ENCODE measurements around the gene STK4.

The STK4 gene

GRCh38 chr20:45114465-45115385, 148.4 kb downstream of the STK4 start, which contains the start of gene WFDC5:
TSS of gene WFDC5 (minus strand) at chr20:45115174. CDS start at chr20:45115083, 91 bp downstream.
- H3K27me3 ChIP-seq (ENCODE audit: control insufficient read depth, insufficient read depth, low read length) = no peaks in the 10 kb centered on the region
- no peak within 1 kb of the TSS for H3K4me3 ChIP-seq (ENCODE audit: low read depth, low read length)
- H3K9ac ChIP-seq (ENCODE audit: low read depth, low read length) = no peak within 1 kb of the TSS
- H3K27ac ChIP-seq (ENCODE audit: low read depth, low read length) = no peak within 1 kb of the TSS
- no peaks in the 10 kb centered on the region for H3K4me1 ChIP-seq (ENCODE audit: control insufficient read depth, insufficient read depth, low read length)
- H3K9me3 ChIP-seq (ENCODE audit: control insufficient read depth, insufficient read depth, low read length) = no peaks in the 10 kb centered on the region
- no peaks in the 10 kb centered on the region for H3K36me3 ChIP-seq (ENCODE audit: control insufficient read depth, insufficient read depth, low read length)

- no peak overlapping the region for H3K9ac ChIP-seq (ENCODE audit: low read depth, low read length)
- H3K27me3 ChIP-seq (ENCODE audit: control insufficient read depth, insufficient read depth, low read length) = no peaks in the 10 kb centered on the region
- no peaks in the 10 kb centered on the region for H3K4me1 ChIP-seq (ENCODE audit: control insufficient read depth, insufficient read depth, low read length)
- H3K36me3 ChIP-seq (ENCODE audit: control insufficient read depth, insufficient read depth, low read length) = no peaks in the 10 kb centered on the region
- no peak overlapping the region for H3K27ac ChIP-seq (ENCODE audit: low read depth, low read length)
- no peaks in the 10 kb centered on the region for H3K9me3 ChIP-seq (ENCODE audit: control insufficient read depth, insufficient read depth, low read length)
- H3K4me3 ChIP-seq (ENCODE audit: low read depth, low read length) = no peak overlapping the region
Measured at GRCh38 chr20:45115386-45115774, 149.1 kb downstream of the STK4 start.

- Histone ChIP-seq H3K4me1 (ENCODE audit: control insufficient read depth, insufficient read depth, low read length) (no peaks in the 10 kb centered on the region), H3K27ac (ENCODE audit: low read depth, low read length) (no peak overlapping the region), H3K36me3 (ENCODE audit: control insufficient read depth, insufficient read depth, low read length) (no peaks in the 10 kb centered on the region), H3K4me3 (ENCODE audit: low read depth, low read length) (no peak overlapping the region), H3K27me3 (ENCODE audit: control insufficient read depth, insufficient read depth, low read length) (no peaks in the 10 kb centered on the region), H3K9ac (ENCODE audit: low read depth, low read length) (no peak overlapping the region), H3K9me3 (ENCODE audit: control insufficient read depth, insufficient read depth, low read length) (no peaks in the 10 kb centered on the region)
Measured at GRCh38 chr20:45115829-45116228, 149.5 kb downstream of the STK4 start.

GRCh38 chr20:45117581-45117980, 151.3 kb downstream of the STK4 start:
- no peak overlapping the region for H3K9ac ChIP-seq (ENCODE audit: low read depth, low read length)
- no peak overlapping the region for H3K4me3 ChIP-seq (ENCODE audit: low read depth, low read length)
- no peaks in the 10 kb centered on the region for H3K4me1 ChIP-seq (ENCODE audit: control insufficient read depth, insufficient read depth, low read length)
- H3K9me3 ChIP-seq (ENCODE audit: control insufficient read depth, insufficient read depth, low read length) = no peaks in the 10 kb centered on the region
- H3K27me3 ChIP-seq (ENCODE audit: control insufficient read depth, insufficient read depth, low read length) = 0 out of 2 replicates have a peak, but pooled peaks cover 2% of the 10 kb centered on the region
- no peak overlapping the region for H3K27ac ChIP-seq (ENCODE audit: low read depth, low read length)
- H3K36me3 ChIP-seq (ENCODE audit: control insufficient read depth, insufficient read depth, low read length) = no peaks in the 10 kb centered on the region

- H3K27me3 ChIP-seq (ENCODE audit: control insufficient read depth, insufficient read depth, low read length) = 0 out of 2 replicates have a peak, but pooled peaks cover 4% of the 10 kb centered on the region
- no peak overlapping the region for H3K9ac ChIP-seq (ENCODE audit: low read depth, low read length)
- no peaks in the 10 kb centered on the region for H3K4me1 ChIP-seq (ENCODE audit: control insufficient read depth, insufficient read depth, low read length)
- no peak overlapping the region for H3K27ac ChIP-seq (ENCODE audit: low read depth, low read length)
- H3K36me3 ChIP-seq (ENCODE audit: control insufficient read depth, insufficient read depth, low read length) = no peaks in the 10 kb centered on the region
- no peaks in the 10 kb centered on the region for H3K9me3 ChIP-seq (ENCODE audit: control insufficient read depth, insufficient read depth, low read length)
- H3K4me3 ChIP-seq (ENCODE audit: low read depth, low read length) = no peak overlapping the region
Measured at GRCh38 chr20:45118028-45118427, 151.7 kb downstream of the STK4 start.

DNA sequence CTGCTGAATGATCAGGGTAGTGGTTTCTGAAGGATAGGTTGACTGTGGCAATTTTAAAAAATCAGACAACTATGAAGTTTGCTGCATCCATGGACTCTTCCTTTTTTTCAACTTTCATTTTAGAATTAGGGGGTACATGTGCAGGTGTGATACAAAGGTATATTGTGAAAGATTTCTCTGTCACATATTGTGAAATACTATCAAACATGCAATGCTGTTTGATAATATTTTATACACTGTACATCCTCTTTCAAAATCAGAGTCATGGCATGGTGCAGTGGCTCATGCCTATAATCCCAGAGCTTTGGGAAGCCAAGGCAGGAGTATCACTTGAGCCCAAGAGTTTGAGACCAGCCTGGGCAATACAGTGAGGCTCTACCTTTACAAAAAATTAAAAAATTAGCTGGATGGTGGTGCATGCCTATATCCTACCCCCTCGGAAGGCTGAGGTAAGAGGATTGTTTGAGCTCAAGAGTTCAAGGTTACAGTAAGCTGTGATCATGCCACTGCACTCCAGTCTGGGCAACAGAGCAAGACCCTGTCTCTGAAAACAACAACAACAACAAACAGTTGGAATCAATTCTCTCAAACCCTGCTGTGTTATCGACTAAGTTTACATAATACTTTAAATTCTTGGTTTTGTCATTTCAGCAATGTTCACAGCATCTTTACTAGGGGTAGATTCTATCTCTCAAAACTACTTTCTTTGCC, 153.4 kb downstream of the STK4 start:
- 0 out of 2 replicates have a peak, but pooled peaks cover 4% of the 10 kb centered on the region for H3K27me3 ChIP-seq (ENCODE audit: control insufficient read depth, insufficient read depth, low read length)
- H3K36me3 ChIP-seq (ENCODE audit: control insufficient read depth, insufficient read depth, low read length) = no peaks in the 10 kb centered on the region

DNA sequence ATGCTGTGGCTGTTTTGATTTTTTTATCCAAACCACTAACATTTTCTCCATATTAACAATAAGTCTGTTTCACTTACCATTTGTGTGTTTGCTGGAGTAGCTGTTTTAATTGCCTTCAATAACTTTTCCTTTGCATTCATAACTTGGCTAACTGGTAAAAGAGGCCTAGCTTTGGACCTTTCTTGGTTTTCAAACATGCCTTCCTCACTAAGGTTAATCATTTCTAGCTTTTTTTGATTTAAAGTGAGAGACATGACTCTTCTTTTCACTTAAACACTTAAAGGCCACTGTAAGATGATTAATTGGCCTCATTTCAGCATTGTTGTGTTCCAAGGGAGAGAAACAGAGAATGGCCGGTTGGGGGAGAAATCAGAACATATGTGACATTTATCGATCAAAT, 155.1 kb downstream of the STK4 start:
- Histone ChIP-seq H3K9me3 (ENCODE audit: control insufficient read depth, insufficient read depth, low read length) (no peaks in the 10 kb centered on the region), H3K27me3 (ENCODE audit: control insufficient read depth, insufficient read depth, low read length) (peaks cover 4% of the 10 kb centered on the region; the same call in 1 of the 2 replicates), H3K36me3 (ENCODE audit: control insufficient read depth, insufficient read depth, low read length) (no peaks in the 10 kb centered on the region), H3K4me3 (ENCODE audit: low read depth, low read length) (no peak overlapping the region), H3K4me1 (ENCODE audit: control insufficient read depth, insufficient read depth, low read length) (no peaks in the 10 kb centered on the region), H3K9ac (ENCODE audit: low read depth, low read length) (no peak overlapping the region), H3K27ac (ENCODE audit: low read depth, low read length) (no peak overlapping the region)

More for the DNA sequence above, 153.4 kb downstream of the STK4 start:
- Histone ChIP-seq H3K9me3 (ENCODE audit: control insufficient read depth, insufficient read depth, low read length) (no peaks in the 10 kb centered on the region), H3K4me1 (ENCODE audit: control insufficient read depth, insufficient read depth, low read length) (no peaks in the 10 kb centered on the region), H3K9ac (ENCODE audit: low read depth, low read length) (no peak overlapping the region), H3K4me3 (ENCODE audit: low read depth, low read length) (no peak overlapping the region), H3K27ac (ENCODE audit: low read depth, low read length) (no peak overlapping the region)

DNA sequence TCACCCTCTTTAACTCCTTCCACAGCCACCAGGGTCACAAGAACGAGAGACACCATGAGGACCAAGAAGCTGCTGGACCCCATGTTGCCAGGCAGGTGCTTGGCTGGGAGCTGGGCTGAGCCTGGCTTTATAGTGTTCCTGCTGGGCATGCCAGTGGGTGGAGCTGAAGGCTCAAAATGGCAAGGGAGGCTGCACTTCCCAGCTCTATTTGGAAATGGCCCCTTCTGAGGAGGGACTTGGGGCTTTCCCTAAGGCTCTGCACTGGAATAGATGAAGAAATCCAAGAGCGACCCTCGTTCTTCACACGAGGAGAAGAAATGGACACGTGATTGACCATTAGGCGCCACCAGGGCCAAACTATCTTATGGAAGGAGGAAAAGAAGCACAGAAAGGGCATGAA, 158.1 kb downstream of the STK4 start, which contains the start of gene WFDC12:
Gene WFDC12 (minus strand): TSS at position 101 of the 400 bp plus-strand sequence. CDS start 18 bp downstream, at position 83.
- H3K4me1 ChIP-seq (ENCODE audit: control insufficient read depth, insufficient read depth, low read length) = no peaks in the 10 kb centered on the region
- peaks cover 4% of the 10 kb centered on the region; the same call in 1 of the 2 replicates for H3K27me3 ChIP-seq (ENCODE audit: control insufficient read depth, insufficient read depth, low read length)
- H3K9me3 ChIP-seq (ENCODE audit: control insufficient read depth, insufficient read depth, low read length) = no peaks in the 10 kb centered on the region
- no peak within 1 kb of the TSS for H3K9ac ChIP-seq (ENCODE audit: low read depth, low read length)
- H3K27ac ChIP-seq (ENCODE audit: low read depth, low read length) = no peak within 1 kb of the TSS
- no peak within 1 kb of the TSS for H3K4me3 ChIP-seq (ENCODE audit: low read depth, low read length)
- no peaks in the 10 kb centered on the region for H3K36me3 ChIP-seq (ENCODE audit: control insufficient read depth, insufficient read depth, low read length)

GRCh38 chr20:45128099-45128498, 161.8 kb downstream of the STK4 start:
- H3K27me3 ChIP-seq (ENCODE audit: control insufficient read depth, insufficient read depth, low read length) = no peaks in the 10 kb centered on the region; the same call in 1 of the 2 replicates
- H3K9ac ChIP-seq (ENCODE audit: low read depth, low read length) = no peak overlapping the region
- no peaks in the 10 kb centered on the region for H3K4me1 ChIP-seq (ENCODE audit: control insufficient read depth, insufficient read depth, low read length)
- no peak overlapping the region for H3K4me3 ChIP-seq (ENCODE audit: low read depth, low read length)
- no peaks in the 10 kb centered on the region for H3K36me3 ChIP-seq (ENCODE audit: control insufficient read depth, insufficient read depth, low read length)
- H3K27ac ChIP-seq (ENCODE audit: low read depth, low read length) = no peak overlapping the region
- no peaks in the 10 kb centered on the region for H3K9me3 ChIP-seq (ENCODE audit: control insufficient read depth, insufficient read depth, low read length)
